ENCODE measurements around the gene CACNG1. TPM values are rescaled to one million over a fixed set of nuclear protein-coding genes. Genes with fewer than 3 reads are reported as not detected.

The CACNG1 gene
- not detected for total RNA-seq

GRCh38 chr17:67044016-67044772 lies at the start of gene CACNG1:
Gene CACNG1, plus strand, starts transcription at chr17:67044554. Its CDS starts 107 bp downstream, at chr17:67044661.
- Histone ChIP-seq H3K4me3 (no peak within 1 kb of the TSS), H3K27me3 (no peaks in the 10 kb centered on the region), H3K36me3 (no peaks in the 10 kb centered on the region), H3K4me1 (peaks cover 0 to 21% (median 8%) of the 10 kb centered on the region in 4 donors), H3K27ac (no peak within 1 kb of the TSS), H3K9me3 (peaks cover 8 to 11% of the 10 kb centered on the region in 2 donors)
- WGBS, 2 donors (ENCODE audit: low coverage in 1 of 2) = 87% methylated on average over 32 of the region's 32 CpGs; no CpG with 5 or more reads in 1 of the 2 donors
- in situ Hi-C loops (cut with MboI; ENCODE audit: low pct_ligation_motif_present in 1 of 4, low pct_unique_long_range_greater_than_20kb in 1 of 4, low sequenced_read_pairs in 3 of 4) (no loop called here), intact Hi-C loops (cut with DNase I; ENCODE audit: low total_unique reads) (no loop called here)
- TF ChIP-seq POLR2AphosphoS5 (IDR thresholded peaks at IDR 0.05) (no peak), POLR2A (IDR thresholded peaks at IDR 0.05) (no peak), EP300 (IDR thresholded peaks at IDR 0.05; ENCODE audit: low read depth) (no peak)
- TF ChIP-seq, protein P1, sequence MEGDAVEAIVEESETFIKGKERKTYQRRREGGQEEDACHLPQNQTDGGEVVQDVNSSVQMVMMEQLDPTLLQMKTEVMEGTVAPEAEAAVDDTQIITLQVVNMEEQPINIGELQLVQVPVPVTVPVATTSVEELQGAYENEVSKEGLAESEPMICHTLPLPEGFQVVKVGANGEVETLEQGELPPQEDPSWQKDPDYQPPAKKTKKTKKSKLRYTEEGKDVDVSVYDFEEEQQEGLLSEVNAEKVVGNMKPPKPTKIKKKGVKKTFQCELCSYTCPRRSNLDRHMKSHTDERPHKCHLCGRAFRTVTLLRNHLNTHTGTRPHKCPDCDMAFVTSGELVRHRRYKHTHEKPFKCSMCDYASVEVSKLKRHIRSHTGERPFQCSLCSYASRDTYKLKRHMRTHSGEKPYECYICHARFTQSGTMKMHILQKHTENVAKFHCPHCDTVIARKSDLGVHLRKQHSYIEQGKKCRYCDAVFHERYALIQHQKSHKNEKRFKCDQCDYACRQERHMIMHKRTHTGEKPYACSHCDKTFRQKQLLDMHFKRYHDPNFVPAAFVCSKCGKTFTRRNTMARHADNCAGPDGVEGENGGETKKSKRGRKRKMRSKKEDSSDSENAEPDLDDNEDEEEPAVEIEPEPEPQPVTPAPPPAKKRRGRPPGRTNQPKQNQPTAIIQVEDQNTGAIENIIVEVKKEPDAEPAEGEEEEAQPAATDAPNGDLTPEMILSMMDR (IDR thresholded peaks at IDR 0.05) = no peak
- DNase-seq = no peak

DNA sequence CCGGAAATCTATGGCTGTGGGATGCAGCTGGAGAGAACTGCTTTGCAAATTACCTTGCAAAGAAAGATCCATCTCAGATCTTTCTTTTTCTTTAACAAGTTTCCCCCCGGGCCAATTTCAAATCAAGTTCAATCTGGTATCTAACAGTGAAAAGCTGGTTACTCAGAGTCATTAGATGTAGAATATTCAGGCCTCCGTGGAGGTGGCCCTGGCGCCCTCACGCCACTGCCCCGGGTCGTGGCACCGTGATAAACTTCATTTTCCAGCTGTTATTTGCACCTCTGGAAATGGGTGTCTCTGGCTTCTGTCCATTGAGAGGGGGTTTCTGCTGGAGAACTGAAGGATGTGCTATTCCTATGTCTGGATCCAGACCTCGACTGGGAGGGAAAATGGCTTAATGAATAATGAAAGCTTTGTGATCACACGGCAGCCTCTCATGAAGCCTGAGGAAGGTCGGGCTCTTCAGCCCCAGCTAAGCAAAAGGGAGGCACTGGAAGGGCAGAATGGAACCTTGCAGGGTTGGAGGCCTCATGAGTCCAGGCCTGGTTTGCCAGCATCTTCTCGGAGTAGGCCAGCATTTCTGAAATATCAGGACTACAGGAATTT lies 49.3 kb upstream of the CACNG1 start:
- no peak overlapping the region for H3K4me3 ChIP-seq
- intact Hi-C loops (cut with DNase I; ENCODE audit: low total_unique reads) = no loop called here
- no peak overlapping the region for H3K27ac ChIP-seq
- TF ChIP-seq, protein P1 (IDR thresholded peaks at IDR 0.05) = no peak
- TF ChIP-seq POLR2AphosphoS5 (IDR thresholded peaks at IDR 0.05) (no peak), EP300 (IDR thresholded peaks at IDR 0.05; ENCODE audit: low read depth) (no peak), POLR2A (IDR thresholded peaks at IDR 0.05) (no peak)
- no peaks in the 10 kb centered on the region for H3K36me3 ChIP-seq
- no peaks in the 10 kb centered on the region for H3K9me3 ChIP-seq
- DNase-seq = no peak
- in situ Hi-C loops (cut with MboI; ENCODE audit: low pct_ligation_motif_present in 1 of 4, low pct_unique_long_range_greater_than_20kb in 1 of 4, low sequenced_read_pairs in 3 of 4) = no loop called here
- no peaks in the 10 kb centered on the region for H3K4me1 ChIP-seq
- 82 to 90% methylated on average over 2 to 12 of the region's 12 CpGs for WGBS, 2 donors (ENCODE audit: low coverage in 1 of 2)
- peaks cover 2% of the 10 kb centered on the region for H3K27me3 ChIP-seq

- H3K9me3 ChIP-seq = no peaks in the 10 kb centered on the region
- DNase-seq = no peak
- no peak overlapping the region for H3K27ac ChIP-seq
- 91% methylated on average over 7 of the region's 7 CpGs; no CpG with 5 or more reads in 1 of the 2 donors for WGBS, 2 donors (ENCODE audit: low coverage in 1 of 2)
- intact Hi-C loops (cut with DNase I; ENCODE audit: low total_unique reads) = no loop called here
- no peak overlapping the region for H3K4me3 ChIP-seq
- no peak for TF ChIP-seq POLR2A (IDR thresholded peaks at IDR 0.05)
- TF ChIP-seq EP300 (IDR thresholded peaks at IDR 0.05; ENCODE audit: low read depth) = no peak
- TF ChIP-seq, protein P1 (IDR thresholded peaks at IDR 0.05) = no peak
- TF ChIP-seq POLR2AphosphoS5 (IDR thresholded peaks at IDR 0.05) = no peak
- no peaks in the 10 kb centered on the region for H3K27me3 ChIP-seq
- H3K36me3 ChIP-seq = no peaks in the 10 kb centered on the region
- in situ Hi-C loops (cut with MboI; ENCODE audit: low pct_ligation_motif_present in 1 of 4, low pct_unique_long_range_greater_than_20kb in 1 of 4, low sequenced_read_pairs in 3 of 4) = no loop called here
- no peaks in the 10 kb centered on the region for H3K4me1 ChIP-seq
Measured at GRCh38 chr17:66995944-66996343, 48.4 kb upstream of the CACNG1 start.

- Histone ChIP-seq H3K9me3 (no peaks in the 10 kb centered on the region), H3K4me3 (no peak overlapping the region), H3K27me3 (no peaks in the 10 kb centered on the region), H3K4me1 (no peaks in the 10 kb centered on the region), H3K27ac (no peak overlapping the region), H3K36me3 (no peaks in the 10 kb centered on the region)
- 82 to 90% methylated on average over 5 of the region's 5 CpGs for whole genome bisulfite sequencing, 2 donors (ENCODE audit: low coverage in 1 of 2)
- TF ChIP-seq, protein P1 (IDR thresholded peaks at IDR 0.05) = no peak
- TF ChIP-seq POLR2A (IDR thresholded peaks at IDR 0.05) = no peak
- TF ChIP-seq POLR2AphosphoS5 (IDR thresholded peaks at IDR 0.05) = no peak
- no peak for TF ChIP-seq EP300 (IDR thresholded peaks at IDR 0.05; ENCODE audit: low read depth)
- intact Hi-C loops (cut with DNase I; ENCODE audit: low total_unique reads) = no loop called here
- in situ Hi-C loops (cut with MboI; ENCODE audit: low pct_ligation_motif_present in 1 of 4, low pct_unique_long_range_greater_than_20kb in 1 of 4, low sequenced_read_pairs in 3 of 4) = no loop called here
- DNase-seq = no peak
Measured at GRCh38 chr17:66996926-66997325, 47.4 kb upstream of the CACNG1 start.
